Measurements from ENCODE around the gene SNX24. TPM values are rescaled to one million over a fixed set of nuclear protein-coding genes. Genes with fewer than 3 reads are reported as not detected.

Gene SNX24
- total RNA-seq, 1 experiment from 2014 or later, result 23.5 TPM

DNA sequence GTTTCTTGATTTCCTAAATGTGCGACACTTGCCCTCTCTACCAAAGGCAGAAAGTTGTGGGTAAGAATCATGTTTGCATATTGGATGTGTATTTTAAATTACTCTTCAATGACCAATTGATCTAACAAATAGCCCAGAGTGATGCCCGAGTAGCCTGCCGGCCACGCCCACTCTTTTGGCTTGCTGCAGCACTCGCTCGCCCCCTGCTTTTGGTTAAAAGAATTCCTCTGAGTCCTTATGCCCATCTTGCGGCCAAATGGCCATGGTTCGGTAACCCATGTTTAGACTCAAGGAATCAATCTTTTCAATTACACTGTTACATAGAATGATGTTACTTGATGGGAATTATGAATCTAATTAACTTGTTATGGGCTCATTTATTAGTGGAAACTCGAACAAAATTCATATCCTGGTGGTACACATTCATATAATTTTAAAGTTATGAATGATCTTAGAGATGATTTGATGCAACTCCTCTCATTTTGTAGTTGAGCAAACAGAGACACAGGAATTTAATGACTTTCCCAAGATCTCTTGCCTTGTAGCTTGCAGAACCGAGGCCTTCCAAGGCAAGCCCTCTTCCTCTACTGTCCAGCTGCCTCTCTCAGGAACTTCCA, 154.6 kb downstream of the SNX24 start:
- no peaks in the 10 kb centered on the region for H3K4me1 Mint-ChIP-seq (ENCODE audit: low read depth, unreplicated experiment)
- no peaks in the 10 kb centered on the region for H3K27me3 Mint-ChIP-seq (ENCODE audit: unreplicated experiment)
- H3K4me3 Mint-ChIP-seq (ENCODE audit: low read depth, unreplicated experiment), result no peak overlapping the region
- intact Hi-C loops (cut with micrococcal nuclease; ENCODE audit: unreplicated experiment), result loop anchor here (5.0 to 10.0 kb wide), 2 partner anchors 295 to 483 kb away; no protein-coding TSS in a partner anchor
- H3K27ac Mint-ChIP-seq (ENCODE audit: unreplicated experiment), result no peak overlapping the region
- TF ChIP-seq, protein P1, sequence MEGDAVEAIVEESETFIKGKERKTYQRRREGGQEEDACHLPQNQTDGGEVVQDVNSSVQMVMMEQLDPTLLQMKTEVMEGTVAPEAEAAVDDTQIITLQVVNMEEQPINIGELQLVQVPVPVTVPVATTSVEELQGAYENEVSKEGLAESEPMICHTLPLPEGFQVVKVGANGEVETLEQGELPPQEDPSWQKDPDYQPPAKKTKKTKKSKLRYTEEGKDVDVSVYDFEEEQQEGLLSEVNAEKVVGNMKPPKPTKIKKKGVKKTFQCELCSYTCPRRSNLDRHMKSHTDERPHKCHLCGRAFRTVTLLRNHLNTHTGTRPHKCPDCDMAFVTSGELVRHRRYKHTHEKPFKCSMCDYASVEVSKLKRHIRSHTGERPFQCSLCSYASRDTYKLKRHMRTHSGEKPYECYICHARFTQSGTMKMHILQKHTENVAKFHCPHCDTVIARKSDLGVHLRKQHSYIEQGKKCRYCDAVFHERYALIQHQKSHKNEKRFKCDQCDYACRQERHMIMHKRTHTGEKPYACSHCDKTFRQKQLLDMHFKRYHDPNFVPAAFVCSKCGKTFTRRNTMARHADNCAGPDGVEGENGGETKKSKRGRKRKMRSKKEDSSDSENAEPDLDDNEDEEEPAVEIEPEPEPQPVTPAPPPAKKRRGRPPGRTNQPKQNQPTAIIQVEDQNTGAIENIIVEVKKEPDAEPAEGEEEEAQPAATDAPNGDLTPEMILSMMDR (IDR thresholded peaks at IDR 0.05; ENCODE audit: unreplicated experiment), result peak; percentile 10
- CTCF ChIA-PET, result no interaction called here
- H3K9me3 Mint-ChIP-seq (ENCODE audit: low read depth, unreplicated experiment), result no peaks in the 10 kb centered on the region
- no TSS peak for BruUV-seq (replicated peaks)
- H3K36me3 Mint-ChIP-seq (ENCODE audit: insufficient read depth, unreplicated experiment), result no peaks in the 10 kb centered on the region
- DNase-seq, result peak; percentile 38

DNA sequence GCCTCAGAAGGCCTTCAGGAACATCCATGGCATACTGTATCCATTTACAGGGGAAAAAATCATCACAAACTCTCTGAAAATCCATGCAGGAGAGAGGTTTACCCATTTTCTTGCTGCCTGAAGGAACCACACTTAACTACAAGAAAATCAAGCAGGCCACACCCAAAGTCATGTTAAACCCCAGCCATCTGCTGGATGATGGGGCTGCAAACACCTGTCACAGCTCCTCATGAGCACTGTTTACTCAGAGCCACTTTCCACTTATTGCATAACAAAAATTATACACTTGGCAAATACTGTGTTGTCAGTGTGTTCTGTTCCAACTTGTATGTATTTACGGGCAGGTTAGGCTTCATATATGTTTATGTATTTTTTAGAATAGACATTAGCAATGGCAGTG, 155.3 kb downstream of the SNX24 start:
- Mint-ChIP-seq H3K27me3 (ENCODE audit: unreplicated experiment) (no peaks in the 10 kb centered on the region), H3K36me3 (ENCODE audit: insufficient read depth, unreplicated experiment) (no peaks in the 10 kb centered on the region), H3K4me3 (ENCODE audit: low read depth, unreplicated experiment) (no peak overlapping the region), H3K27ac (ENCODE audit: unreplicated experiment) (no peak overlapping the region), H3K4me1 (ENCODE audit: low read depth, unreplicated experiment) (no peaks in the 10 kb centered on the region), H3K9me3 (ENCODE audit: low read depth, unreplicated experiment) (no peaks in the 10 kb centered on the region)
- intact Hi-C loops (cut with micrococcal nuclease; ENCODE audit: unreplicated experiment), result loop anchor here (5.0 kb wide), 1 partner anchor 483 kb away; no protein-coding TSS in a partner anchor
- no peak for DNase-seq
- CTCF ChIA-PET, result no interaction called here
- TF ChIP-seq, protein P1 (IDR thresholded peaks at IDR 0.05; ENCODE audit: unreplicated experiment), result no peak
- no TSS peak for BruUV-seq (replicated peaks)

DNA sequence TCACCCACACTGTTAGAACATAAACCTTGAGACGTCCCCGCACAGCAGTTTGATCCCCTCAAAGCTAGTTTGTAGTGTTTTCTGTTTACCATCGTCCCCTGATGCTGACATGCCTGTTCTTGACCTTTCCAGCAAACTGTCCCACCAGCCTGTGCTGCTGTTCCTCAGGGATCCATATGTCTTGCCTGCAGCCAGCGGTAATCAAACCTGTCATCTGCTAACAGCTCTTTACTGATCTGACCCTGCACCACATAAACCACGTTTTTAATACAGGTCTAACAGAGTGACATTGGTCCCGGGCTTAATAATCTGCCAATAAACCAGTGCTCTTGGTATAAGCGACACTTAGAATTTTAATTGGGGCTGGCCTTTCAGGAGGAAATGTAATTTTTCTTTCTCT, 156.4 kb downstream of the SNX24 start:
- intact Hi-C loops (cut with micrococcal nuclease; ENCODE audit: unreplicated experiment), result loop anchor here (5.0 kb wide), 1 partner anchor 485 kb away; no protein-coding TSS in a partner anchor

DNA sequence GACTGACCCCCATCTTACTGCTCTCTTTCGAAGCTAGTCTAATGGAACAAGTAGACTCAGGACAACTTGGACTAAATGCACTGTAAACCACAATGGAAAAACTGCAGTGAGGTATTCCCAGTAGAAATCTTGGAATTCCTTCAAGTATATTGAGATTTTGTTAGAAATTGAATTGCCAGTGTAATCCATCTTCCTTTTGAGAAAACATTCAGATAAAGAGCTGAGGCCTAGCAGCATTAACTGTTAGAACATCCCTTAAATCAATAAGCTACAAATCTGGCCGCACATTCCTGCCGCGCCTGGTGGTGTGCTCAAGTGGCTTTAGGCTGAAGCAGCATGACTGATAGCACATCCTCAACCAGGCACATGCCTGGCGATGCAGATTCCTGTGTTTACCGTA, 161.8 kb downstream of the SNX24 start:
- no peak overlapping the region for H3K4me3 Mint-ChIP-seq (ENCODE audit: low read depth, unreplicated experiment)
- BruUV-seq (replicated peaks), result no TSS peak
- intact Hi-C loops (cut with micrococcal nuclease; ENCODE audit: unreplicated experiment), result no loop called here
- H3K36me3 Mint-ChIP-seq (ENCODE audit: insufficient read depth, unreplicated experiment), result no peaks in the 10 kb centered on the region
- TF ChIP-seq, protein P1 (IDR thresholded peaks at IDR 0.05; ENCODE audit: unreplicated experiment), result no peak
- no peak overlapping the region for H3K27ac Mint-ChIP-seq (ENCODE audit: unreplicated experiment)
- H3K9me3 Mint-ChIP-seq (ENCODE audit: low read depth, unreplicated experiment), result no peaks in the 10 kb centered on the region
- CTCF ChIA-PET, result interaction anchor here (1.1 kb wide), 1 partner anchor 36 kb away, joined by 3 read pairs; no protein-coding TSS in a partner anchor
- DNase-seq, result no peak
- no peaks in the 10 kb centered on the region for H3K4me1 Mint-ChIP-seq (ENCODE audit: low read depth, unreplicated experiment)
- no peaks in the 10 kb centered on the region for H3K27me3 Mint-ChIP-seq (ENCODE audit: unreplicated experiment)

More for the DNA sequence above, 156.4 kb downstream of the SNX24 start:
- H3K4me1 Mint-ChIP-seq (ENCODE audit: low read depth, unreplicated experiment), result no peaks in the 10 kb centered on the region
- no peak overlapping the region for H3K4me3 Mint-ChIP-seq (ENCODE audit: low read depth, unreplicated experiment)
- H3K9me3 Mint-ChIP-seq (ENCODE audit: low read depth, unreplicated experiment), result no peaks in the 10 kb centered on the region
- BruUV-seq (replicated peaks), result no TSS peak
- CTCF ChIA-PET, result no interaction called here
- TF ChIP-seq, protein P1 (IDR thresholded peaks at IDR 0.05; ENCODE audit: unreplicated experiment), result no peak
- no peaks in the 10 kb centered on the region for H3K27me3 Mint-ChIP-seq (ENCODE audit: unreplicated experiment)
- no peak for DNase-seq
- no peak overlapping the region for H3K27ac Mint-ChIP-seq (ENCODE audit: unreplicated experiment)
- no peaks in the 10 kb centered on the region for H3K36me3 Mint-ChIP-seq (ENCODE audit: insufficient read depth, unreplicated experiment)
